Measurements from ENCODE around the gene AMY2B. TPM values are rescaled to one million over a fixed set of nuclear protein-coding genes. Genes with fewer than 3 reads are reported as not detected.
"Not testable (repeated sequence)": the region's sequence is repeated elsewhere in the genome, so short reads cannot be mapped to it uniquely, and the experiment has no call there.

Gene AMY2B
- total and polyA plus RNA-seq, 7 donors, result under 0.01 to 56.4 (median 50.1) TPM

GRCh38 chr1:103576065-103576464 is 4.7 kb downstream of the AMY2B start:
- Histone ChIP-seq H3K9me3 (no peaks in the 10 kb centered on the region), H3K36me3 (peaks cover 0 to 7% (median 0%) of the 10 kb centered on the region in 4 donors), H3K27ac (no peak overlapping the region), H3K4me3 (no peak overlapping the region), H3K4me1 (no peaks in the 10 kb centered on the region), H3K27me3 (no peaks in the 10 kb centered on the region)
- no peak for TF ChIP-seq POLR2A (IDR thresholded peaks at IDR 0.05)
- TF ChIP-seq POLR2AphosphoS5 (IDR thresholded peaks at IDR 0.05), result no peak
- TF ChIP-seq EP300 (IDR thresholded peaks at IDR 0.05), result no peak
- TF ChIP-seq CTCF (IDR thresholded peaks at IDR 0.05), result no peak
- intact Hi-C loops (cut with DNase I), result no loop called here
- no peak for DNase-seq

GRCh38 chr1:103576784-103577183 is 5.4 kb downstream of the AMY2B start:
- intact Hi-C loops (cut with DNase I); H3K36me3 ChIP-seq; H3K27me3 ChIP-seq; DNase-seq; H3K27ac ChIP-seq; H3K4me1 ChIP-seq; H3K9me3 ChIP-seq; H3K4me3 ChIP-seq: not testable (repeated sequence)
- 95 to 96% methylated on average over 3 of the region's 5 CpGs for WGBS, 2 donors

GRCh38 chr1:103582464-103582863 is 11.1 kb downstream of the AMY2B start:
- Histone ChIP-seq H3K4me1 (peaks cover 0 to 12% (median 6%) of the 10 kb centered on the region in 4 donors), H3K27me3 (no peaks in the 10 kb centered on the region), H3K4me3 (no peak overlapping the region), H3K27ac (no peak overlapping the region), H3K36me3 (peaks cover 0 to 7% (median 0%) of the 10 kb centered on the region in 4 donors), H3K9me3 (no peaks in the 10 kb centered on the region)
- no peak for DNase-seq
- WGBS, 2 donors, result 78 to 80% methylated on average over 1 of the region's 1 CpG
- intact Hi-C loops (cut with DNase I), result no loop called here
- TF ChIP-seq CTCF (IDR thresholded peaks at IDR 0.05) (no peak), POLR2AphosphoS5 (IDR thresholded peaks at IDR 0.05) (no peak), EP300 (IDR thresholded peaks at IDR 0.05) (no peak), POLR2A (IDR thresholded peaks at IDR 0.05) (no peak)

GRCh38 chr1:103583887-103584286 is 12.5 kb downstream of the AMY2B start:
- Histone ChIP-seq H3K4me3 (no peak overlapping the region), H3K27me3 (no peaks in the 10 kb centered on the region), H3K36me3 (no peaks in the 10 kb centered on the region), H3K27ac (no peak overlapping the region), H3K9me3 (no peaks in the 10 kb centered on the region), H3K4me1 (peaks cover 0 to 12% (median 6%) of the 10 kb centered on the region in 4 donors)
- 81 to 84% methylated on average over 3 of the region's 3 CpGs for WGBS, 2 donors
- no peak for TF ChIP-seq POLR2A (IDR thresholded peaks at IDR 0.05)
- no peak for TF ChIP-seq EP300 (IDR thresholded peaks at IDR 0.05)
- no peak for TF ChIP-seq POLR2AphosphoS5 (IDR thresholded peaks at IDR 0.05)
- no peak for TF ChIP-seq CTCF (IDR thresholded peaks at IDR 0.05)
- intact Hi-C loops (cut with DNase I), result no loop called here
- no peak for DNase-seq

- no peak for TF ChIP-seq CTCF (IDR thresholded peaks at IDR 0.05)
- Histone ChIP-seq H3K4me3 (no peak overlapping the region), H3K9me3 (peaks cover 0 to under 1% (median 0%) of the 10 kb centered on the region in 4 donors), H3K4me1 (peaks cover 0 to 12% (median 6%) of the 10 kb centered on the region in 4 donors), H3K27ac (no peak overlapping the region), H3K36me3 (no peaks in the 10 kb centered on the region), H3K27me3 (no peaks in the 10 kb centered on the region)
- intact Hi-C loops (cut with DNase I), result no loop called here
- DNase-seq, result no peak
- WGBS, 2 donors, result 62 to 74% methylated on average over 2 of the region's 2 CpGs
These were observed 13.1 kb downstream of the AMY2B start for GRCh38 chr1:103584537-103584936.

- H3K9me3 ChIP-seq; H3K27me3 ChIP-seq; intact Hi-C loops (cut with DNase I); H3K36me3 ChIP-seq; H3K4me1 ChIP-seq; H3K27ac ChIP-seq; H3K4me3 ChIP-seq; DNase-seq: not testable (repeated sequence)
- WGBS, 2 donors, result no CpG with 5 or more reads among the region's 3 CpGs
These were observed 31.4 kb downstream of the AMY2B start for GRCh38 chr1:103602740-103603139.
